Measurements from ENCODE around the gene C10orf143. TPM values are rescaled to one million over a fixed set of nuclear protein-coding genes. Genes with fewer than 3 reads are reported as not detected.

C10orf143 gene
- total and polyA plus RNA-seq, 2 of the 8 experiments (the other 6 are each of a cell fraction or from before 2014, with no cell fraction given) = 1.6 to 2.0 TPM

- no peak overlapping the region for H3K9ac ChIP-seq (replicated peaks in 1 of 4; ENCODE audit: extremely low read depth in 1 of 4, low read depth in 3 of 4, low read length in 3 of 4)
- 90% methylated on average over 12 of the region's 12 CpGs; no CpG with 5 or more reads in 1 of the 2 experiments for WGBS, 2 experiments (ENCODE audit: extremely low coverage in 1 of 2, insufficient coverage in 1 of 2, insufficient read length in 1 of 2, insufficient replicate concordance in 2 of 2, low coverage in 1 of 2, low lambda C conversion rate in 2 of 2, missing lambda C conversion rate in 1 of 2)
- H3K23me2 ChIP-seq (ENCODE audit: low read depth, low read length) = 0 out of 2 replicates have a peak, but pooled peaks cover 2% of the 10 kb centered on the region
- H3K4me2 ChIP-seq (ENCODE audit: insufficient read depth in 1 of 2, low read depth in 2 of 2, low read length in 2 of 2) = no peak overlapping the region
- H3K79me1 ChIP-seq (ENCODE audit: low read depth, low read length) = no peaks in the 10 kb centered on the region
- no peak overlapping the region for H3K18ac ChIP-seq (ENCODE audit: extremely low read depth, low read length)
- no peaks in the 10 kb centered on the region for H3K36me3 ChIP-seq (ENCODE audit: control insufficient read depth in 2 of 4, insufficient read depth in 4 of 4, low read length in 3 of 4)
- no peak overlapping the region for H4K5ac ChIP-seq (ENCODE audit: insufficient read length, low read depth, low read length)
- CTCF ChIA-PET (ENCODE audit: partially characterized antibody) = interaction anchor here (0.8 to 3.1 kb wide), 4 partner anchors 11 to 20 kb away, joined by 3 to 9 read pairs (median 4); no protein-coding TSS in a partner anchor
- H3K23ac ChIP-seq (ENCODE audit: insufficient read length) = no peak overlapping the region
- no peak overlapping the region for H2BK20ac ChIP-seq (ENCODE audit: low read length)
- H2BK120ac ChIP-seq (replicated peaks; ENCODE audit: low read depth, low read length) = no peak overlapping the region
- H2AK5ac ChIP-seq (ENCODE audit: low read depth, low read length) = no peak overlapping the region
- H3K14ac ChIP-seq (ENCODE audit: insufficient read length) = no peak overlapping the region
- no peaks in the 10 kb centered on the region for H3K79me2 ChIP-seq (ENCODE audit: control insufficient read depth in 1 of 2, insufficient read depth in 2 of 2, low read length in 2 of 2)
- H3K27ac ChIP-seq (ENCODE audit: low read depth, low read length) = no peak overlapping the region
- no peak overlapping the region for H3K56ac ChIP-seq (replicated peaks; ENCODE audit: insufficient read length, low read depth, low read length)
- no peak overlapping the region for H2BK15ac ChIP-seq (ENCODE audit: low read length)
- H3K4me1 ChIP-seq (replicated peaks in 1 of 4; ENCODE audit: control insufficient read depth in 3 of 4, insufficient read depth in 4 of 4, low read length in 3 of 4) = no peaks in the 10 kb centered on the region
- DNase-seq (ENCODE audit: low read depth in 1 of 2, low spot score in 2 of 2) (no peak), FAIRE-seq (no peak)
- no peaks in the 10 kb centered on the region for H4K20me1 ChIP-seq (replicated peaks in 1 of 2; ENCODE audit: control insufficient read depth in 1 of 2, insufficient read depth in 2 of 2, low read length in 2 of 2)
- no peaks in the 10 kb centered on the region for H3K27me3 ChIP-seq (replicated peaks in 1 of 4; ENCODE audit: control insufficient read depth in 3 of 4, extremely low read depth in 1 of 4, insufficient read depth in 3 of 4, low read length in 3 of 4)
- H2AFZ ChIP-seq (ENCODE audit: low read length) = no peak overlapping the region
- H4K8ac ChIP-seq (ENCODE audit: extremely low read depth, insufficient read depth, low read length) = no peak overlapping the region
- POLR2A ChIA-PET (ENCODE audit: partially characterized antibody) = no interaction called here
- H3K4me3 ChIP-seq (ENCODE audit: extremely low read depth in 1 of 4, insufficient read depth in 2 of 4, low read depth in 3 of 4, low read length in 4 of 4) = no peak overlapping the region
- H2BK12ac ChIP-seq (ENCODE audit: low read depth, low read length) = no peak overlapping the region
- H3K4ac ChIP-seq (replicated peaks; ENCODE audit: insufficient read length, low read depth, low read length) = no peak overlapping the region
- no peak overlapping the region for H2BK5ac ChIP-seq (ENCODE audit: low read depth, low read length)
- no peak overlapping the region for H4K91ac ChIP-seq (replicated peaks; ENCODE audit: insufficient read length, low read length)
- H3K9me3 ChIP-seq (ENCODE audit: insufficient read depth in 2 of 2, low read depth in 1 of 2, low read length in 1 of 2) = no peaks in the 10 kb centered on the region
- TF ChIP-seq TEAD4 (IDR thresholded peaks at IDR 0.05; ENCODE audit: low read depth, low read length) (no peak), CREB1 (IDR thresholded peaks at IDR 0.05) (no peak), ASH2L (IDR thresholded peaks at IDR 0.05; ENCODE audit: low read length) (no peak), CHD1 (IDR thresholded peaks at IDR 0.05; ENCODE audit: low read depth, low read length) (no peak), BACH1 (IDR thresholded peaks at IDR 0.05; ENCODE audit: low read length) (no peak), RFX5 (IDR thresholded peaks at IDR 0.05; ENCODE audit: borderline replicate concordance, low read depth, low read length) (no peak), CHD2 (IDR thresholded peaks at IDR 0.05; ENCODE audit: low read length) (no peak), E2F6 (IDR thresholded peaks at IDR 0.05) (no peak), POLR2A (IDR thresholded peaks at IDR 0.05; ENCODE audit: control extremely low read depth in 1 of 2, low read depth in 2 of 2, low read length in 2 of 2) (no peak), SP2 (IDR thresholded peaks at IDR 0.05; ENCODE audit: low read length) (no peak), JUND (IDR thresholded peaks at IDR 0.05; ENCODE audit: low read length) (no peak), KDM1A (IDR thresholded peaks at IDR 0.05; ENCODE audit: borderline replicate concordance, low read length) (no peak)
These were observed 89.2 kb downstream of the C10orf143 start for GRCh38 chr10:130021383-130021950.

Data from H1 (cell line).